Cardiac muscle cell (in vitro differentiated cells and primary cell): ENCODE data around the gene BRF1. TPM values are rescaled to one million over a fixed set of nuclear protein-coding genes. Genes with fewer than 3 reads are reported as not detected.

Experiments
- DNase-seq, 2 donors: peaks; one replicate each; pipeline versions ENCODE4 v3.0.0 to v3.0.0-alpha.2; 2010 to 2017; ENCODE audit warnings: low read depth in 1 of 2, low spot score in 1 of 2
- H3K27ac ChIP-seq: fragments of 200-600 bp; sonication (generic); 2 replicates; pipeline ENCODE4 v1.5.1; 2016
- H3K27me3 ChIP-seq: fragments of 200-600 bp; sonication (generic); 2 replicates; pipeline ENCODE4 v1.6.0; 2016; ENCODE audit warnings: control low read depth
- H3K36me3 ChIP-seq: fragments of 200-600 bp; sonication (generic); 2 replicates; pipeline ENCODE4 v1.5.1; 2016; ENCODE audit warnings: control low read depth
- H3K4me1 ChIP-seq: fragments of 200-600 bp; sonication (generic); 2 replicates; pipeline ENCODE4 v1.8.1; 2017; ENCODE audit warnings: low read depth, mild to moderate bottlenecking, mixed run types
- H3K4me3 ChIP-seq: fragments of 200-600 bp; sonication (generic); 2 replicates; pipeline ENCODE4 v1.5.1; 2016; ENCODE audit warnings: mild to moderate bottlenecking
- H3K9me3 ChIP-seq: fragments of 200-600 bp; sonication (generic); 2 replicates; pipeline ENCODE4 v1.5.1; 2017; ENCODE audit warnings: low read depth, mild to moderate bottlenecking, control low read depth
- polyA plus RNA-seq: library from polyadenylated mRNA; unstranded; fragments of >200 nt; fragmentation: Nextera tagmentation; extraction: Ambion mirVana; gene quantifications from 2 replicates; pipeline ENCODE4 v1.2.1, GENCODE V29; 2016
- total RNA-seq: library from RNA; depleted of rRNA; stranded (reverse); fragments of >200 nt; gene quantifications from 2 replicates; pipeline ENCODE4 v1.2.3, GENCODE V29; 2016
- TF ChIP-seq, protein P1 (sequence below): IDR thresholded peaks from 2 replicates; pipeline ENCODE4 v1.5.1; 2012; ENCODE audit warnings: low read depth, mild to moderate bottlenecking, low read length

BRF1 gene
- total and polyA plus RNA-seq, 2 experiments from 2014 or later, result 26.6 to 82.2 TPM

DNA sequence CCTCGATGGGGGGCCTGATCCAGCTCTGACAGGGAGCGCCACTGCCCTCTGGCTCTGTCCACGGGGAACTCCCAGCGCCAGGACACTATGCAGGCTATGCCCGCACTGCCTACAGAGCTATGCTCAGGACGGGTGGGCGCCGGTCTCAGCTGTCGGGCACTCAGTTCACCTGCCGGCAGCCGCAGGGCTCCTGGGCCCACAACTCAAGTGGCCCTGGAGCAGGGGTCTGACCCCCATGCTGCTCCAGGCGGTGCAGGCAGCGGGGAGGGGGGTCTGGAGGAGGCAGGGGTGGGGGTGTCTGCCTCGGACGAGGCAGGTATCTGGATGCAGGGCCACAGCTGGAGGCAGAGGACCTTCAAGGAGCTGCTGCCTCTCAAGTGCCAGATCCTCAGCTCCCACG, 91.2 kb downstream of the BRF1 start:
- Histone ChIP-seq H3K4me3 (no peak overlapping the region), H3K4me1 (no peaks in the 10 kb centered on the region), H3K27me3 (no peaks in the 10 kb centered on the region), H3K36me3 (peaks cover 3% of the 10 kb centered on the region), H3K9me3 (no peaks in the 10 kb centered on the region), H3K27ac (no peak overlapping the region)
- TF ChIP-seq, protein P1, sequence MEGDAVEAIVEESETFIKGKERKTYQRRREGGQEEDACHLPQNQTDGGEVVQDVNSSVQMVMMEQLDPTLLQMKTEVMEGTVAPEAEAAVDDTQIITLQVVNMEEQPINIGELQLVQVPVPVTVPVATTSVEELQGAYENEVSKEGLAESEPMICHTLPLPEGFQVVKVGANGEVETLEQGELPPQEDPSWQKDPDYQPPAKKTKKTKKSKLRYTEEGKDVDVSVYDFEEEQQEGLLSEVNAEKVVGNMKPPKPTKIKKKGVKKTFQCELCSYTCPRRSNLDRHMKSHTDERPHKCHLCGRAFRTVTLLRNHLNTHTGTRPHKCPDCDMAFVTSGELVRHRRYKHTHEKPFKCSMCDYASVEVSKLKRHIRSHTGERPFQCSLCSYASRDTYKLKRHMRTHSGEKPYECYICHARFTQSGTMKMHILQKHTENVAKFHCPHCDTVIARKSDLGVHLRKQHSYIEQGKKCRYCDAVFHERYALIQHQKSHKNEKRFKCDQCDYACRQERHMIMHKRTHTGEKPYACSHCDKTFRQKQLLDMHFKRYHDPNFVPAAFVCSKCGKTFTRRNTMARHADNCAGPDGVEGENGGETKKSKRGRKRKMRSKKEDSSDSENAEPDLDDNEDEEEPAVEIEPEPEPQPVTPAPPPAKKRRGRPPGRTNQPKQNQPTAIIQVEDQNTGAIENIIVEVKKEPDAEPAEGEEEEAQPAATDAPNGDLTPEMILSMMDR, result no peak
- no peak for DNase-seq

DNA sequence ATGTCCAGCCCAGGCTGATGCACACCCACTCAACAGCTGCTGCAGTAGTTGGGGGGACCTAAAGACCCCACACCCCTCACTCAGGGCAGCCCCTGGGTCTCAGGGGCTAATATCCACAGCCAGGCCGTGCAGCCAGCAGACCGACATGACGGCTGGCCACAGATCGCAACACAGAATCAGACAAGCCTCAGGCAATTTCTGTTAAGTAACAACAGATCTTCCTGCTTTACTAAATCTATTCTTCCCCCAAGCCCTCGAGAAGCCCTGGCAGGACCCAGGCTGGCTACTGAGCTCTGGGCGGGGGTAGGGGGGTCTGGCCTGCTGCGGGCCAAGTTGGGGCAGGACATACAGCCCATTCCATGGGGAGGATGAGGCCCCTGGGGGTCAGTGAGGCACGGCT, 91.7 kb downstream of the BRF1 start:
- Histone ChIP-seq H3K9me3 (no peaks in the 10 kb centered on the region), H3K27me3 (no peaks in the 10 kb centered on the region), H3K27ac (no peak overlapping the region), H3K4me3 (no peak overlapping the region), H3K36me3 (peaks cover 3% of the 10 kb centered on the region), H3K4me1 (no peaks in the 10 kb centered on the region)
- no peak for DNase-seq
- TF ChIP-seq, protein P1, result no peak

DNA sequence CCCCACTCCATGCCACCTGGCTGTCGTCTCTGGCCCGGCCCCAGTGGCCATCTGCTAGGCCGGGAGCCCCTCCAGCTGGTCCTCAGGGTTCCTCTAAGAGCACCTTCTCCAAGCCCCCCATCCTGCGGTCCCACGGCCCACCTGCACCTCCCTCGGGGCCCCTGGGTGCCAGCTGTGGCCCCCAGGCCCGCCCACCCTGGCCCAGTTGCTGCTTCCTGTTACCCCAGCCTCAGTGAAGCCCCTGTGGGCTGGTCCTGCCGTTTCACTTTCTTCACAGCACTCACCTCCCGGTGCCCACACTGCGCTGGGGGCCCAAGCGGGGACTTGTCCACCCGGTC, 92.1 kb downstream of the BRF1 start:
- H3K36me3 ChIP-seq, result peaks cover 3% of the 10 kb centered on the region
- no peaks in the 10 kb centered on the region for H3K4me1 ChIP-seq
- no peaks in the 10 kb centered on the region for H3K9me3 ChIP-seq
- TF ChIP-seq, protein P1, result no peak
- DNase-seq, result no peak
- H3K4me3 ChIP-seq, result no peak overlapping the region
- no peak overlapping the region for H3K27ac ChIP-seq
- H3K27me3 ChIP-seq, result no peaks in the 10 kb centered on the region

DNA sequence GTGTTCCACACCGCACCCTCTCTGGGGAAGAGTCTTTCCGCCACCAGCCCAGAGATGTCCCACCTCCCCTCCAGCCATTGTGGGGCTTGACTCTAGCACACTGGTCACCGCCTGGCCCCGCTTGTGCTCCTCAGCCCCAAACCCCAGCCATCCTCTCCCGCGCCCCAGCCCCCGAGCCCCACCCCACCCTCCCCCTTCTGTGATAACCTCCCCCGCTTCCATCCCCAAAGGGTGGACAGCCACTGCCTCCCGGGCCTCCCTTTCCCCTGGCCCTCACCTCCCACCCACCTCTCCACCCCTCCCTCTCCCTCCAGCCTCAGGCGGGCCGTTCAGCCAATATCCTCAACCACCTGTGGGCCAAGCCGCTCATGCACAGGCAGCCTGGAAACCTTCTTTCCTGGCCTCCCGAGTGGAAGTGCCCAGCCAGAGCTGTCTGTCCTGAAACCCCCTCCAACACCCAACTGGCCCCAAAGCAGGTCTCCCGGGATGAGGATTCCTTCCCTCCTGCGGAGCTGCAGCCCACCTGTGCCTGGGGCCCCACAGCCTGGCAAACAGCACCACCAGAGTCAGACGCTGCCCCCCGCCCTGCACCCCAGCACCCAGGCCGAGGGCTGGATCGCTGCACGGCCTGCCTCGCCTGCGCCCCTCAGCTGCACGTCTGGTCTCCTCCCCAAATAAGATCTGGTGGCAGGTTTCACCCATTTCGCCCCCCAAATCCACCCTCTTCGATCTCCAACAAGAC, 92.6 kb downstream of the BRF1 start:
- DNase-seq, result no peak
- Histone ChIP-seq H3K4me3 (no peak overlapping the region), H3K4me1 (peaks cover 2% of the 10 kb centered on the region), H3K36me3 (peaks cover 3% of the 10 kb centered on the region), H3K9me3 (no peaks in the 10 kb centered on the region), H3K27me3 (no peaks in the 10 kb centered on the region), H3K27ac (no peak overlapping the region)
- TF ChIP-seq, protein P1, result no peak

DNA sequence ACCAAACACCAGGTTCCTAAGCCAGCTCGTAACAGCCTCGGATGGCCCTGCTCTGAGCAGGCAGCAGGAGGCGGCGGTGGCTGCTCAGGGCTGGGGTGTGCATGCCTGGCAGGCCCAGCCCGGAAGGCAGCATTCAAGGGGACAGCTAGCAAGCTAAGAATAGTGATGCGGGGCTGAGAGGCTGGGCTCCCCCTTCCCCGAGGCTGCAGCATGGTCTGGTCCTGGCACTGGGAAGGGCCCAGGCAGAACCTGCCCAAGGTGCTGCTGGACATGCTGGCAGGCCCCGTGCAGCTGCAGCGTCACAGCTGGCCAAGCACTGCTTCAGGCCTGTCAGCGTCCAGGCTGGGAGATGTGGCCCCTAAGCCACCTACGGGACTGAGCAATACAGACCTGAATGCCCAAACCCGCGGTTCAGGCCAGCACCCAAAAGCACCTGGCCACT, 93.3 kb downstream of the BRF1 start:
- no peaks in the 10 kb centered on the region for H3K27me3 ChIP-seq
- no peak overlapping the region for H3K27ac ChIP-seq
- H3K9me3 ChIP-seq, result no peaks in the 10 kb centered on the region
- TF ChIP-seq, protein P1, result no peak
- peaks cover 3% of the 10 kb centered on the region for H3K36me3 ChIP-seq
- DNase-seq, result peak in 1 of 2 donors; percentile 43
- no peak overlapping the region for H3K4me3 ChIP-seq
- peaks cover 3% of the 10 kb centered on the region for H3K4me1 ChIP-seq
